H1 (cell line): ENCODE measurements around the gene CALCR. TPM values are rescaled to one million over a fixed set of nuclear protein-coding genes. Genes with fewer than 3 reads are reported as not detected.

Source experiments
- CTCF ChIA-PET: fragments of 300-600 bp; sonication (Branson Sonifier 250); formaldehyde crosslinking; loops from one replicate; lab custom pipeline; 2021; ENCODE audit not compliant: partially characterized antibody; lab: Charles Lee
- POLR2A ChIA-PET: fragments of 300-600 bp; sonication (Branson Sonifier 250); formaldehyde crosslinking; loops from one replicate; lab custom pipeline; 2021; ENCODE audit warnings: inconsistent platforms; ENCODE audit not compliant: partially characterized antibody; lab: Charles Lee
- DNase-seq, 2 experiments: peaks; one replicate each; pipeline versions ENCODE4 v3.0.0 to v3.0.0-alpha.2; 2010 to 2022; ENCODE audit warnings: low spot score in 2 of 2, low read depth in 1 of 2, mixed read lengths in 1 of 2
- FAIRE-seq: peaks from 2 replicates; lab custom pipeline; 2011; peaks lifted over from hg19 to GRCh38; lab: Jason Lieb, UNC
- H2AFZ ChIP-seq: 2 replicates; pipeline ENCODE4 v1.8.1; 2012; ENCODE audit warnings: low read length, inconsistent platforms
- H2AK5ac ChIP-seq: 2 replicates; pipeline ENCODE4 v1.6.1; 2013; ENCODE audit warnings: low read depth, low read length
- H2BK120ac ChIP-seq: replicated peaks from 2 replicates; pipeline ENCODE3; 2013; ENCODE audit warnings: low read depth, low read length, inconsistent platforms
- H2BK12ac ChIP-seq: 2 replicates; pipeline ENCODE4 v1.6.1; 2013; ENCODE audit warnings: low read depth, low read length
- H2BK15ac ChIP-seq: 2 replicates; pipeline ENCODE4 v1.6.1; 2013; ENCODE audit warnings: low read length
- H2BK20ac ChIP-seq: 2 replicates; pipeline ENCODE4 v1.6.1; 2013; ENCODE audit warnings: low read length
- H2BK5ac ChIP-seq: 2 replicates; pipeline ENCODE4 v1.6.1; 2013; ENCODE audit warnings: low read depth, low read length
- H3K14ac ChIP-seq: 2 replicates; pipeline ENCODE4 v1.6.1; 2013; ENCODE audit warnings: inconsistent platforms; ENCODE audit not compliant: insufficient read length
- H3K18ac ChIP-seq: 2 replicates; pipeline ENCODE4 v1.6.1; 2013; ENCODE audit warnings: low read length; ENCODE audit errors: extremely low read depth
- H3K23ac ChIP-seq: 2 replicates; pipeline ENCODE4 v1.6.1; 2013; ENCODE audit warnings: inconsistent platforms; ENCODE audit not compliant: insufficient read length
- H3K23me2 ChIP-seq: 2 replicates; pipeline ENCODE4 v1.6.1; 2013; ENCODE audit warnings: low read depth, low read length
- H3K27ac ChIP-seq: 2 replicates; pipeline ENCODE4 v1.6.1; 2011; ENCODE audit warnings: low read depth, low read length, inconsistent platforms
- H3K27me3 ChIP-seq, 4 experiments: replicated peaks in 1 of 4; 1 replicate in 1 of 4; 2 replicates in 3 of 4; pipeline versions ENCODE4 v1.6.1 to v1.8.1; 2011 to 2013; ENCODE audit warnings: low read length in 3 of 4, mild to moderate bottlenecking in 3 of 4, inconsistent platforms in 2 of 4, mixed read lengths in 2 of 4, moderate library complexity in 1 of 4; ENCODE audit not compliant: control insufficient read depth in 3 of 4, insufficient read depth in 3 of 4; ENCODE audit errors: extremely low read depth in 1 of 4
- H3K36me3 ChIP-seq, 4 experiments: 2 replicates each; pipeline versions ENCODE4 v1.6.1 to v1.8.1; 2011 to 2013; ENCODE audit warnings: mild to moderate bottlenecking in 4 of 4, low read length in 3 of 4, moderate library complexity in 2 of 4, control low read depth in 1 of 4, inconsistent platforms in 1 of 4; ENCODE audit not compliant: insufficient read depth in 4 of 4, control insufficient read depth in 2 of 4
- H3K4ac ChIP-seq: replicated peaks from 2 replicates; pipeline ENCODE3; 2013; ENCODE audit warnings: low read length, low read depth, mixed read lengths, inconsistent platforms; ENCODE audit not compliant: insufficient read length
- H3K4me1 ChIP-seq, 4 experiments: replicated peaks in 1 of 4; 1 replicate in 1 of 4; 2 replicates in 3 of 4; pipeline versions ENCODE4 v1.6.1 to v1.8.1; 2011 to 2013; ENCODE audit warnings: low read length in 3 of 4, inconsistent platforms in 2 of 4, mixed read lengths in 1 of 4; ENCODE audit not compliant: insufficient read depth in 4 of 4, control insufficient read depth in 3 of 4
- H3K4me2 ChIP-seq, 2 experiments: 2 replicates each; pipeline versions ENCODE4 v1.6.1 to v1.8.1; 2011 to 2013; ENCODE audit warnings: low read depth in 2 of 2, low read length in 2 of 2, control low read depth in 1 of 2, inconsistent platforms in 1 of 2, mild to moderate bottlenecking in 1 of 2; ENCODE audit not compliant: insufficient read depth in 1 of 2
- H3K4me3 ChIP-seq, 4 experiments: fragments of 200-600, 300-600 bp in 1 of 4; sonication (generic), shearing (Covaris generic), sonication (Bioruptor Twin) in 1 of 4; 2 replicates each; pipeline versions ENCODE4 v1.5.1 to v1.8.1; 2011 to 2016; ENCODE audit warnings: low read length in 4 of 4, low read depth in 3 of 4, control low read depth in 2 of 4, inconsistent platforms in 2 of 4, mild to moderate bottlenecking in 2 of 4, mixed read lengths in 1 of 4, moderate library complexity in 1 of 4; ENCODE audit not compliant: insufficient read depth in 2 of 4; ENCODE audit errors: extremely low read depth in 1 of 4
- H3K56ac ChIP-seq: replicated peaks from 2 replicates; pipeline ENCODE3; 2013; ENCODE audit warnings: low read depth, mild to moderate bottlenecking, mixed read lengths, low read length, inconsistent platforms; ENCODE audit not compliant: insufficient read length
- H3K79me1 ChIP-seq: 2 replicates; pipeline ENCODE4 v1.6.1; 2013; ENCODE audit warnings: low read depth, low read length, control low read depth
- H3K79me2 ChIP-seq, 2 experiments: 2 replicates each; pipeline versions ENCODE4 v1.6.1 to v1.8.1; 2012 to 2013; ENCODE audit warnings: low read length in 2 of 2, mild to moderate bottlenecking in 2 of 2, inconsistent platforms in 1 of 2; ENCODE audit not compliant: insufficient read depth in 2 of 2, control insufficient read depth in 1 of 2
- H3K9ac ChIP-seq, 4 experiments: replicated peaks in 1 of 4; 1 replicate in 1 of 4; 2 replicates in 3 of 4; pipeline versions ENCODE4 v1.6.1 to v1.8.1; 2011 to 2013; ENCODE audit warnings: low read depth in 3 of 4, low read length in 3 of 4, control low read depth in 2 of 4, mild to moderate bottlenecking in 2 of 4, moderate library complexity in 2 of 4, inconsistent platforms in 1 of 4; ENCODE audit errors: extremely low read depth in 1 of 4
- H3K9me3 ChIP-seq, 2 experiments: 2 replicates each; pipeline versions ENCODE4 v1.6.1 to v1.8.1; 2012 to 2013; ENCODE audit warnings: mild to moderate bottlenecking in 2 of 2, moderate library complexity in 2 of 2, control low read depth in 1 of 2, inconsistent platforms in 1 of 2, low read depth in 1 of 2, low read length in 1 of 2, mixed read lengths in 1 of 2; ENCODE audit not compliant: insufficient read depth in 2 of 2
- H4K20me1 ChIP-seq, 2 experiments: replicated peaks in 1 of 2; 2 replicates each; pipeline versions ENCODE3 to v1.8.1; 2011 to 2013; ENCODE audit warnings: inconsistent platforms in 2 of 2, low read length in 2 of 2, mild to moderate bottlenecking in 1 of 2; ENCODE audit not compliant: insufficient read depth in 2 of 2, control insufficient read depth in 1 of 2
- H4K5ac ChIP-seq: 2 replicates; pipeline ENCODE4 v1.6.1; 2013; ENCODE audit warnings: low read length, low read depth, mixed read lengths, inconsistent platforms; ENCODE audit not compliant: insufficient read length
- H4K8ac ChIP-seq: 2 replicates; pipeline ENCODE4 v1.8.0; 2013; ENCODE audit warnings: mild to moderate bottlenecking, moderate library complexity, low read length, inconsistent platforms; ENCODE audit not compliant: insufficient read depth; ENCODE audit errors: extremely low read depth
- H4K91ac ChIP-seq: replicated peaks from 2 replicates; pipeline ENCODE3; 2013; ENCODE audit warnings: low read length, mixed read lengths, inconsistent platforms; ENCODE audit not compliant: insufficient read length
- CTBP2 ChIP-seq: IDR thresholded peaks from 2 replicates; pipeline ENCODE4 v1.7.0; 2011; ENCODE audit warnings: borderline replicate concordance, mild to moderate bottlenecking, moderate library complexity, mixed read lengths, low read length; ENCODE audit not compliant: insufficient read depth, insufficient read length
- CTCF ChIP-seq, 3 experiments: IDR thresholded peaks; 1 replicate in 2 of 3; 2 replicates in 1 of 3; pipeline versions ENCODE4 v1.5.1 to v1.6.1; 2011; ENCODE audit warnings: low read length in 3 of 3, mild to moderate bottlenecking in 3 of 3, inconsistent platforms in 2 of 3, low read depth in 1 of 3, moderate library complexity in 1 of 3; ENCODE audit not compliant: insufficient read depth in 1 of 3; ENCODE audit errors: control extremely low read depth in 1 of 3
- EZH2 ChIP-seq: fragments of 200-600 bp; sonication (generic); IDR thresholded peaks from 2 replicates; pipeline ENCODE4 v1.7.1; 2012; ENCODE audit warnings: low read depth, mild to moderate bottlenecking, moderate library complexity, low read length, inconsistent platforms; ENCODE audit not compliant: severe bottlenecking
- NRF1 ChIP-seq: IDR thresholded peaks from 2 replicates; pipeline ENCODE4 v1.6.1; 2011; ENCODE audit warnings: mild to moderate bottlenecking, low read depth, low read length, improper control_type of control experiment
- RXRA ChIP-seq: IDR thresholded peaks from 2 replicates; pipeline ENCODE4 v1.6.1; 2011; ENCODE audit warnings: low read depth, mild to moderate bottlenecking, low read length, moderate library complexity; ENCODE audit not compliant: insufficient read depth
- TAF7 ChIP-seq: optimal IDR thresholded peaks from 2 replicates; pipeline ENCODE3; 2011; ENCODE audit warnings: low read depth, mild to moderate bottlenecking, inconsistent platforms, low read length, moderate library complexity, borderline replicate concordance
- WGBS, 2 experiments: shearing (Covaris generic) in 1 of 2; methylation state at CpG; one replicate each; pipeline versions ENCODE4 v1.1.6 to v1.1.7; 2013 to 2015; ENCODE audit warnings: low lambda C conversion rate in 2 of 2, mixed read lengths in 2 of 2, inconsistent platforms in 1 of 2, low coverage in 1 of 2, missing lambda C conversion rate in 1 of 2; ENCODE audit not compliant: insufficient replicate concordance in 2 of 2, insufficient coverage in 1 of 2, insufficient read length in 1 of 2; ENCODE audit errors: extremely low coverage in 1 of 2, missing lambda C conversion rate in 1 of 2; 5-methylcytosine and 5-hydroxymethylcytosine counted together
- polyA plus RNA-seq, 7 experiments: library from polyadenylated mRNA; depleted of rRNA in 3 of 7; stranded (reverse) in 5 of 7; unstranded in 2 of 7; fragments of >200 nt in 5 of 7; fragments of 200-250 nt in 2 of 7; gene quantifications; 1 replicate in 5 of 7; 2 replicates in 1 of 7; 4 replicates in 1 of 7; pipeline versions ENCODE4 v1.2.1 to v1.2.3, GENCODE V29; 2011 to 2013; ENCODE audit warnings: missing spikeins in 2 of 7, mixed read lengths in 2 of 7
- total RNA-seq: library from RNA; stranded (reverse); fragmentation: NEBNext Ultra II Directional; extraction: Animal tissue kit (Norgen Biotek cat#: 25700); gene quantifications from 2 replicates; pipeline ENCODE4 v1.2.1, GENCODE V29; 2021

The CALCR gene
- total and polyA plus RNA-seq, 2 of the 8 experiments (the other 6 are each of a cell fraction or from before 2014, with no cell fraction given), result 1.0 to 3.6 TPM

GRCh38 chr7:93390660-93391059 is 183.9 kb downstream of the CALCR start:
- H2BK20ac ChIP-seq, result peak overlapping the region; percentile 64; the same call in 1 of the 2 replicates
- TF ChIP-seq NRF1 (no peak), CTBP2 (no peak), EZH2 (no peak), CTCF (IDR thresholded peaks at IDR 0.05; ENCODE audit: control extremely low read depth in 1 of 3, insufficient read depth in 1 of 3, low read depth in 1 of 3, low read length in 3 of 3) (no peak), TAF7 (no peak), RXRA (no peak)

More at GRCh38 chr7:93390660-93391059, 183.9 kb downstream of the CALCR start:
- no peak overlapping the region for H2BK5ac ChIP-seq
- FAIRE-seq (no peak), DNase-seq (no peak)
- no peak overlapping the region for H2AK5ac ChIP-seq
- H3K4ac ChIP-seq, result no peak overlapping the region
- H3K27me3 ChIP-seq, result no peaks in the 10 kb centered on the region
- no peak overlapping the region for H4K5ac ChIP-seq
- peaks cover 2 to 15% (median 6%) of the 10 kb centered on the region in 4 experiments; a peak in 4 of 7 replicates for H3K4me1 ChIP-seq
- no peaks in the 10 kb centered on the region for H3K9me3 ChIP-seq
- H3K4me2 ChIP-seq, result no peak overlapping the region
- no peak overlapping the region for H2BK15ac ChIP-seq
- no peak overlapping the region for H3K14ac ChIP-seq
- H3K4me3 ChIP-seq, result no peak overlapping the region
- H4K91ac ChIP-seq, result peak overlapping the region; percentile 76
- no peak overlapping the region for H2AFZ ChIP-seq
- H3K9ac ChIP-seq, result no peak overlapping the region
- peak overlapping the region; percentile 38; the same call in 1 of the 2 replicates for H3K18ac ChIP-seq
- ChIA-PET POLR2A (no interaction called here), CTCF (no interaction called here)
- no peaks in the 10 kb centered on the region for H3K79me2 ChIP-seq
- H3K23me2 ChIP-seq, result no peaks in the 10 kb centered on the region
- H3K27ac ChIP-seq, result no peak overlapping the region
- H3K23ac ChIP-seq, result no peak overlapping the region
- no peak overlapping the region for H4K8ac ChIP-seq
- WGBS, 2 experiments, result 81% methylated on average over 3 of the region's 3 CpGs; no CpG with 5 or more reads in 1 of the 2 experiments
- no peaks in the 10 kb centered on the region for H3K36me3 ChIP-seq
- H3K79me1 ChIP-seq, result no peaks in the 10 kb centered on the region
- H4K20me1 ChIP-seq, result no peaks in the 10 kb centered on the region
- no peak overlapping the region for H2BK12ac ChIP-seq
- H3K56ac ChIP-seq, result no peak overlapping the region
- no peak overlapping the region for H2BK120ac ChIP-seq
